ENCODE results near the gene TLN1. TPM values are rescaled to one million over a fixed set of nuclear protein-coding genes. Genes with fewer than 3 reads are reported as not detected.

Gene TLN1
- total and polyA plus RNA-seq, 2 of the 4 experiments (the other 2 are of a cell fraction): 228 to 346 TPM

GRCh38 chr9:35771075-35771433 is 39.1 kb upstream of the TLN1 start:
- no peak overlapping the region for H3K9ac ChIP-seq (ENCODE audit: low read depth, low read length)
- H3K18ac ChIP-seq (ENCODE audit: low read depth, low read length): no peak overlapping the region
- H3K56ac ChIP-seq (ENCODE audit: extremely low read depth, insufficient read depth, low read length): no peak overlapping the region
- H2AFZ ChIP-seq (replicated peaks; ENCODE audit: low read length, poor library complexity): no peak overlapping the region
- no peak overlapping the region for H2BK20ac ChIP-seq (ENCODE audit: low read depth, low read length)
- no peak for DNase-seq
- no peaks in the 10 kb centered on the region for H3K9me1 ChIP-seq (ENCODE audit: insufficient read depth, low read length)
- no peaks in the 10 kb centered on the region for H3K36me3 ChIP-seq (ENCODE audit: control insufficient read depth, insufficient read depth, low read length)
- TF ChIP-seq MAZ (IDR thresholded peaks at IDR 0.05; ENCODE audit: borderline replicate concordance, low read depth, low read length) (no peak), MAFK (IDR thresholded peaks at IDR 0.05; ENCODE audit: low read depth, low read length) (no peak), USF2 (IDR thresholded peaks at IDR 0.05; ENCODE audit: low read depth, low read length) (no peak), SMC3 (IDR thresholded peaks at IDR 0.05; ENCODE audit: low read depth, low read length) (no peak), MXI1 (IDR thresholded peaks at IDR 0.05; ENCODE audit: borderline replicate concordance, low read depth, low read length) (no peak), CEBPB (IDR thresholded peaks at IDR 0.05; ENCODE audit: low read depth, low read length) (no peak), FOS (IDR thresholded peaks at IDR 0.05; ENCODE audit: low read depth, low read length) (no peak), ELK1 (IDR thresholded peaks at IDR 0.05; ENCODE audit: borderline replicate concordance, low read depth, low read length) (no peak), POLR2A (IDR thresholded peaks at IDR 0.05; ENCODE audit: low read depth, low read length) (no peak), RCOR1 (IDR thresholded peaks at IDR 0.05; ENCODE audit: insufficient replicate concordance, low read length) (no peak), RAD21 (IDR thresholded peaks at IDR 0.05; ENCODE audit: low read length) (no peak)
- no peak overlapping the region for H2BK5ac ChIP-seq (ENCODE audit: low read depth, low read length, poor library complexity, severe bottlenecking)
- WGBS, 2 experiments (ENCODE audit: extremely low coverage in 2 of 2, insufficient read length in 1 of 2): no CpG with 5 or more reads among the region's 4 CpGs
- H3K4ac ChIP-seq (ENCODE audit: low read depth, low read length): no peak overlapping the region
- no peak overlapping the region for H3K27ac ChIP-seq (ENCODE audit: insufficient read depth, low read length)
- no peak overlapping the region for H2AK9ac ChIP-seq (replicated peaks; ENCODE audit: low read depth, low read length, poor library complexity)
- H3K9me3 ChIP-seq (ENCODE audit: control insufficient read depth, insufficient read depth, low read length): no peaks in the 10 kb centered on the region
- peaks cover 1% of the 10 kb centered on the region; the same call in 1 of the 2 replicates for H3K4me1 ChIP-seq (ENCODE audit: control insufficient read depth, insufficient read depth, low read length)
- ChIA-PET POLR2A (ENCODE audit: unreplicated experiment) (interaction anchor here (0.5 kb wide), 1 partner anchor 82 kb away, joined by 6 read pairs; the partner anchor contains the start of gene TPM2), CTCF (interaction anchor here (1.0 kb wide), 1 partner anchor 19 kb away, joined by 3 read pairs; no protein-coding TSS in a partner anchor)
- no peak overlapping the region for H4K8ac ChIP-seq (ENCODE audit: low read depth in 2 of 2, low read length in 2 of 2)
- H2AK5ac ChIP-seq (ENCODE audit: low read depth, low read length): no peak overlapping the region
- ATAC-seq (ENCODE audit: low read depth): peak; percentile 32
- no peak overlapping the region for H2BK15ac ChIP-seq (ENCODE audit: low read depth, low read length)
- intact Hi-C loops (cut with micrococcal nuclease): no loop called here
- no peak overlapping the region for H3K23ac ChIP-seq (ENCODE audit: low read depth, low read length)
- H3K79me1 ChIP-seq (ENCODE audit: low read depth in 1 of 2, low read length in 2 of 2): no peaks in the 10 kb centered on the region
- H3K4me2 ChIP-seq (ENCODE audit: low read depth, low read length): no peak overlapping the region
- no peak overlapping the region for H3K14ac ChIP-seq (replicated peaks; ENCODE audit: low read depth, low read length)
- no peak overlapping the region for H4K5ac ChIP-seq (ENCODE audit: low read depth, low read length)
- no TSS peak for BruUV-seq (replicated peaks)
- no peak overlapping the region for H3K4me3 ChIP-seq (ENCODE audit: insufficient read depth, low read depth, low read length)
- no peak overlapping the region for H4K91ac ChIP-seq (ENCODE audit: insufficient read depth, low read depth, low read length)
- H2BK120ac ChIP-seq (ENCODE audit: low read depth, low read length): no peak overlapping the region
- in situ Hi-C loops (cut with MboI; ENCODE audit: low sequenced_read_pairs): no loop called here
- dilution Hi-C loops (cut with HindIII; ENCODE audit: low sequenced_read_pairs, unreplicated experiment): no loop called here
- H3K27me3 ChIP-seq (ENCODE audit: control insufficient read depth, insufficient read depth, low read length): peaks cover 28% of the 10 kb centered on the region
- no peaks in the 10 kb centered on the region for H4K20me1 ChIP-seq (ENCODE audit: insufficient read depth, low read length)
